Stimulated activated naive B cell treated with anti-CD40 and anti-IgM and Interleukin-4, amounts not matched to agents 10 μg/mL and 1 μg/mL and 100 μg/mL, for 72 hours (primary cell): ENCODE measurements around the gene ZNF263.
"Not testable (repeated sequence)": the region's sequence is repeated elsewhere in the genome, so short reads cannot be mapped to it uniquely, and the experiment has no call there.

Source experiments
- ATAC-seq, 2 donors: fragments of 150-1000 bp; cut with Tn5 transposase; replicated peaks; 2 replicates each; pipeline ENCODE4 v1.10.0; 2021; ENCODE audit warnings: moderate library complexity in 1 of 2
- DNase-seq: peaks from one replicate; pipeline ENCODE4 v3.0.0; 2021
- H3K27ac Mint-ChIP-seq: one replicate; pipeline ENCODE4 v1.8.0; 2022; ENCODE audit warnings: mild to moderate bottlenecking, mixed read lengths
- H3K27me3 Mint-ChIP-seq, 2 donors: one replicate each; pipeline ENCODE4 v1.8.0; 2022; ENCODE audit warnings: mixed read lengths in 2 of 2
- H3K36me3 Mint-ChIP-seq, 2 donors: one replicate each; pipeline ENCODE4 v1.8.0; 2022; ENCODE audit warnings: mixed read lengths in 2 of 2, mild to moderate bottlenecking in 1 of 2
- H3K4me1 Mint-ChIP-seq, 2 donors: one replicate each; pipeline ENCODE4 v1.8.0; 2022; ENCODE audit warnings: mixed read lengths in 2 of 2, mild to moderate bottlenecking in 1 of 2
- H3K4me3 Mint-ChIP-seq, 2 donors: one replicate each; pipeline ENCODE4 v1.8.0; 2022; ENCODE audit warnings: mild to moderate bottlenecking in 2 of 2, mixed read lengths in 2 of 2, moderate library complexity in 1 of 2
- H3K9me3 Mint-ChIP-seq, 2 donors: one replicate each; pipeline ENCODE4 v1.8.0; 2022; ENCODE audit warnings: mixed read lengths in 2 of 2, mild to moderate bottlenecking in 1 of 2

Gene ZNF263

DNA sequence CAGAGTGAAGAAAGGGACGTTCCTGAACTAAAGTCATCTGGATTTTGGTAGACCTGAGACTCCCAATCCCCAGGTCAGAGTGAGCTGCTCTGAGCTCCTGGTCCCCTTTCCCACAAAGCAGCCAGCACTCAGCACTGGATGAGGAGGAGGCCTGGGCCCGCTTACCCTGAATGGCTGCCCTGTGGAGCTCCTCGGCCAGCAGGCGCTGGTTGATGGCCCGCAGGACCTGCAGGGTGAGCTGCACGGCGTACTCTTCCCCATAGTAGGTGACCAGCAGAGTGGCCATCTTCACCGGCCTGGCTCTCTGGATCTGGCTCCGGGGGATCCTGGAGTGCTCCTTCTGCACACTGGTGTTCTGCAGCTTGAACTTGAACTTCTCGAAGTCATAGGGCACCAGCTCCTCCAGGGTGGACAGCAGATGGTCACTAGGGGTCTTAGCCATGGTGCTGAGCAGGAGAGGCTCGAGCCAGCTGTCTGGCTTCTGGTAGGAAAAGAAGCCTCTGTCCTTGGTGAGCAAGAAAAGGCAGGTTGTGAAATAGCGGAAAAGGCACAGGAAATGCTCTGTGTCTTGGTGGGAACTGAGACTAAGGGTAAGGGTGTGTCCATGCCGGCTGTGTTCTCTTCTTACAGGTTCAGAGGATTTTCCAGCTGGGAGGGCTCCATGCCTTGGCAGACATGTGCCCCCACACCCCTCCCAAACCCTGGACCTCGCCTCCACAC lies 27.0 kb upstream of the ZNF263 start, which contains the start of gene MEFV:
TSS of gene MEFV (minus strand) at position 488 of the 720 bp plus-strand sequence. CDS start at position 442, 46 bp downstream.
- H3K27ac Mint-ChIP-seq, result no peak within 1 kb of the TSS
- no peaks in the 10 kb centered on the region for H3K4me1 Mint-ChIP-seq
- peaks cover 13 to 44% of the 10 kb centered on the region in 2 donors for H3K27me3 Mint-ChIP-seq
- DNase-seq, result no peak
- no peaks in the 10 kb centered on the region for H3K9me3 Mint-ChIP-seq
- ATAC-seq, result no peak
- no peaks in the 10 kb centered on the region for H3K36me3 Mint-ChIP-seq
- H3K4me3 Mint-ChIP-seq, result no peak within 1 kb of the TSS

DNA sequence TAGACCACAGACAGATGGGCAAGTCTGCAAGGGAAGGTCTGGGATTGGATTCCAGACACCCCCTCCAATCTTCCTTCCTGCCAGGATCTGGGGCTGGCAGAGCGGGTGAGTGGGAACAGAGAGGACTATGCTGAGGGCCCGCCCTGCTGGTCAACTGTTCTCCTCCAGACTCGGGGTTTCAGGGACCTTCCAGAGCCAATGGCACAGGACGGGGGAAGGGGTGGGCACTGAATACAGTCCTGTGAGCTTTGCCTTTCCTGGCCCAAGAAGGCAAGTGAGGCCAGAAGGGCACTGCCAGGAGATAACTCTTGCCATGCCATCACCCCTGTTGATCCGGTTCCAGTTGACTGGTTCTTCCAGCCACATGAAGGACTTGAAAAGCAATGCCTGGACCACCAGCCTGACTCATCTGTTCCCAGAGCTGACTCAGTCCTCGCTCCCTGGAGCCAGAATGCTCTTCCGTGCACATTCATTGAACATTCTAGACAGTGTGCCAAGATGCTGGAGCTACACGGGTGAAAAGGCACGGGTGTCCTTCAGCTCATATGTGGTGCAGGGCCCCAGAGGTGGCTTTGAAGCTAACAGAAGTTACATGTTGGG lies 26.3 kb upstream of the ZNF263 start:
- Mint-ChIP-seq H3K27ac (no peak overlapping the region), H3K9me3 (no peaks in the 10 kb centered on the region), H3K4me1 (no peaks in the 10 kb centered on the region), H3K27me3 (peaks cover 10 to 40% of the 10 kb centered on the region in 2 donors), H3K4me3 (no peak overlapping the region), H3K36me3 (no peaks in the 10 kb centered on the region)
- ATAC-seq, result no peak
- no peak for DNase-seq

DNA sequence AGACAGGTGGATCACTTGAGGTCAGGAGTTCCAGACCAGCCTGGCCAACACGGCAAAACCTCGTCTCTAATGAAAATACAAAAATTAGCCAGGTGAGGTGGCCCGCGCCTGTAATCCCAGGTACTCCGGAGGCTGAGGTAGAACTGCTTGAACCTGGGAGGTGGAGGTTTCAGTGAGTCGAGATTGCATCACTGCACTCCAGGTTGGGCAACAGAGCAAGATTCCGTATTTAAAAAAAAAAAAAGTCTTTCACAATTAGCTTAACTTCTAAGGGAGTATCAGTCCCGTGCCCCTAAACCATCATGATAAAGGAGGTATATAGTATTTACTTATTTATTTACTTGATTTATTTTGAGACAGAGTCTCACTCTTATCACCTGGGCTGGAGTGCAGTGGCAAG lies 23.5 kb upstream of the ZNF263 start:
- Mint-ChIP-seq H3K27ac (no peak overlapping the region), H3K4me3 (no peak overlapping the region), H3K36me3 (peaks cover 0 to 2% of the 10 kb centered on the region in 2 donors), H3K27me3 (peaks cover 10 to 27% of the 10 kb centered on the region in 2 donors), H3K9me3 (no peaks in the 10 kb centered on the region), H3K4me1 (peaks cover 8 to 19% of the 10 kb centered on the region in 2 donors)
- DNase-seq (no peak), ATAC-seq (no peak)

- Mint-ChIP-seq H3K9me3 (no peaks in the 10 kb centered on the region), H3K27ac (peak overlapping the region; percentile 98), H3K27me3 (peaks cover 4 to 7% of the 10 kb centered on the region in 2 donors), H3K36me3 (peaks cover 6 to 10% of the 10 kb centered on the region in 2 donors), H3K4me1 (peaks cover 12 to 31% of the 10 kb centered on the region in 2 donors), H3K4me3 (peak overlapping the region; percentile 70 to 94)
- DNase-seq, result no peak
- no peak for ATAC-seq
Observed at GRCh38 chr16:3262517-3262916, 20.8 kb upstream of the ZNF263 start.

DNA sequence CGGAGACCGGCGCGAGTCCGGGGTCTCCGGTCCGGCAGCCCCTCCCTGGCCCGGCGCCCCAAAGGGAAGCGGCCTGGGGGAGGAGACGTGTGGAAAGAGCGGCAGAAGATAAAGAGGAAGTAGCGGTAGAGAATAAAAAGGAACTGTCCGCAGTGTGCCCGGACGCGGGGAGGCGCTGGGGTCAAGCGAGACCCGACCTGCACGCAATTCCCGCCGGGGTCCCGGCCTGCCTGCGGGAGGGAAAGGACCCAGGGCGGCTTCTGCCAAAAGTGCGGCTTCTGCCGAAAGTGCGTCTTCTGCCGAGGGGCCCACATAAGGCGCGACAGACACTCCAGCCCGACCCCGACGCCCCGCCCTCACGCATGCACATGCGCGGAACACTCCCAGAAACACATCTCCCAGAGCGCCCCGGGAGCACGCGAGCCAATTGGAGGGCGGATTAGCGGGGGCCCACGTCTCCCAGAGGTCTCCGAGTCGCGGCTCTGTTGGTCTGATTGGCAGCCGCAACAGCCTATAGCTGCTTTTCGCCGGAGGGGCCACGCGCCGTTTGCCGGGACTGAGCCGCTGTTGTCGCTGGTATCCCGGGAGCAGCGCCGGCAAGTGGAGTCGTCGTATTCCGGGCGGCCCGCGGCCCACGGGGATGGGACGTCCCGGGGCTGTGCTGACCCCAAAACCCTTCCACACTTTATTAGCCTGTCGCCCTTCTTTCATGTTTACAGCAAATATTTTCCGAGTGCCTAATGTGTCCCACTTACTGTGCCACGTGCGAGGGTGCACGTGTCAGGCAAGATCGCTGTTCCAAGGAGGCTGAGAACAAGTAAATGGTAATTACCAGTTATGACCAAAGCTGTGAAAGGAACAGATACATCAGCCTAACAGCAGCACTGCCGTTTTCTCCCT lies 18.9 kb upstream of the ZNF263 start:
- peak overlapping the region; percentile 92 to 94 for H3K4me3 Mint-ChIP-seq
- peaks cover 0 to 3% of the 10 kb centered on the region in 2 donors for H3K9me3 Mint-ChIP-seq

GRCh38 chr16:3266873-3267537 lies 16.3 kb upstream of the ZNF263 start:
- H3K4me3 Mint-ChIP-seq, result no peak overlapping the region
- no peak overlapping the region for H3K27ac Mint-ChIP-seq
- DNase-seq (no peak), ATAC-seq (no peak)
- no peaks in the 10 kb centered on the region for H3K27me3 Mint-ChIP-seq
- H3K4me1 Mint-ChIP-seq, result peaks cover 12 to 31% of the 10 kb centered on the region in 2 donors
- H3K9me3 Mint-ChIP-seq, result peaks cover 0 to 3% of the 10 kb centered on the region in 2 donors
- peaks cover 20 to 28% of the 10 kb centered on the region in 2 donors for H3K36me3 Mint-ChIP-seq

More for the DNA sequence above, 18.9 kb upstream of the ZNF263 start:
- H3K27ac Mint-ChIP-seq, result peak overlapping the region; percentile 98
- no peaks in the 10 kb centered on the region for H3K27me3 Mint-ChIP-seq
- H3K36me3 Mint-ChIP-seq, result peaks cover 20 to 25% of the 10 kb centered on the region in 2 donors
- DNase-seq (peak; percentile 97), ATAC-seq (peak; percentile 87 to 89)
- H3K4me1 Mint-ChIP-seq, result peaks cover 12 to 31% of the 10 kb centered on the region in 2 donors

GRCh38 chr16:3268294-3268693 lies 15.0 kb upstream of the ZNF263 start:
- peaks cover 0 to 3% of the 10 kb centered on the region in 2 donors for H3K9me3 Mint-ChIP-seq

DNA sequence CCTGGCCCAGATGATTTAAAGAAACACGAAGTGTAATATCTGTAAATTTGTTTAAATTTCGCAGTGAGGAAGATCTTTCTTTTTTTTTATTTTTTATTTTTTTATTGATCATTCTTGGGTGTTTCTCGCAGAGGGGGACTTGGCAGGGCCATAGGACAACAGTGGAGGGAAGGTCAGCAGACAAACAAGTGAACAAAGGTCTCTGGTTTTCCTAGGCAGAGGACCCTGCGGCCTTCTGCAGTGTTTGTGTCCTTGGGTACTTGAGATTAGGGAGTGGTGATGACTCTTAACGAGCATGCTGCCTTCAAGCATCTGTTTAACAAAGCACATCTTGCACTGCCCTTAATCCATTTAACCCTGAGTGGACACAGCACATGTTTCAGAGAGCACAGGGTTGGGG lies 12.6 kb upstream of the ZNF263 start:
- not testable (repeated sequence) for H3K27ac Mint-ChIP-seq, ATAC-seq, H3K27me3 Mint-ChIP-seq, H3K4me3 Mint-ChIP-seq, DNase-seq, H3K4me1 Mint-ChIP-seq, H3K9me3 Mint-ChIP-seq
- peaks cover 20 to 26% of the 10 kb centered on the region in 2 donors for H3K36me3 Mint-ChIP-seq

More at GRCh38 chr16:3268294-3268693, 15.0 kb upstream of the ZNF263 start:
- Mint-ChIP-seq H3K27me3 (no peaks in the 10 kb centered on the region), H3K4me1 (peaks cover 6 to 23% of the 10 kb centered on the region in 2 donors), H3K4me3 (no peak overlapping the region), H3K27ac (no peak overlapping the region), H3K36me3 (peaks cover 20 to 26% of the 10 kb centered on the region in 2 donors)
- DNase-seq, result no peak
- ATAC-seq, result no peak

- H3K27me3 Mint-ChIP-seq, H3K9me3 Mint-ChIP-seq, H3K27ac Mint-ChIP-seq, ATAC-seq, H3K4me3 Mint-ChIP-seq, DNase-seq, H3K4me1 Mint-ChIP-seq: not testable (repeated sequence)
- H3K36me3 Mint-ChIP-seq, result peaks cover 20 to 24% of the 10 kb centered on the region in 2 donors
Observed at GRCh38 chr16:3271281-3271680, 12.0 kb upstream of the ZNF263 start.

DNA sequence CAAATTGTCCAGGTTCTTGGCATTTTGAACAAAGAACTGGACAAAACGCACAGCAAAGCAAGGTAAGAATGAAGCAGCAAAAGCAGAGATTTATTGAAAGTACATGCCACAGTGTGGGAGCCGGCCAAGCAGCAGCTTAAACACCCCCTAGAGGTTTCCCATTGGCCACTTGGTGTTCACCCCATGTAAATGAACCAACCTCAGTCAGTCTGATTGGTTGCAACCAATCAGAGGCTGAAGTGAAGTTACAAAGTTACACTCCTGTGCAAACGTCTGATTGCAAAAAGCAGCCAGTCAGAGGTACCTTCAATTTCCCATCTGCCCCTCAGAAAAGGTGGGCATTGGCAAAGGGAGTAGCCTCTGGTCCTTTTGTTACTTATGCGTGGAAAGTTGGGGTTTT lies 8.8 kb upstream of the ZNF263 start:
- Mint-ChIP-seq H3K4me3 (no peak overlapping the region), H3K27ac (no peak overlapping the region), H3K27me3 (no peaks in the 10 kb centered on the region), H3K4me1 (no peaks in the 10 kb centered on the region), H3K36me3 (peaks cover 0 to 3% of the 10 kb centered on the region in 2 donors), H3K9me3 (no peaks in the 10 kb centered on the region)
- no peak for DNase-seq
- no peak for ATAC-seq

DNA sequence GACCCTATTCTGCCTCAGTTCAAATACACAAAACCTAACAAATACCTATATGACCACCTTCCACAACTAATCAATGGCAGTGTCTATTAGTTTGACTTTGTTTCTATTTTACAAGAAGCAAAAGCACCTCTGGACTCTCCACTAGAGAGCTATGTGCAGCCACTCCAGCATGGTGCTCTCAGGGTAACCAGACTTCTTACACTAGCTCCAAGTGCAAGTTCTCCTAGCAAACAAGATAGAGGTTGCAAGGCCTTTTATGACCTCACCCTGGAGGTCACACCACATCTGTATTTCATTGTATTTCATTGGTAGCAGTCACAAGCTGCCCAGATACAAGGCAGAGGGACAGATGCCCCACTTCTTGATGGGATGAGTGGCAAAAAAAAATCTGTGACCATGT lies 8.3 kb upstream of the ZNF263 start:
- H3K27ac Mint-ChIP-seq, result no peak overlapping the region
- ATAC-seq, result no peak
- H3K9me3 Mint-ChIP-seq, result no peaks in the 10 kb centered on the region
- no peaks in the 10 kb centered on the region for H3K4me1 Mint-ChIP-seq
- DNase-seq, result no peak
- no peaks in the 10 kb centered on the region for H3K27me3 Mint-ChIP-seq
- H3K4me3 Mint-ChIP-seq, result no peak overlapping the region
- H3K36me3 Mint-ChIP-seq, result peaks cover 0 to 2% of the 10 kb centered on the region in 2 donors

GRCh38 chr16:3276679-3277078 lies 6.6 kb upstream of the ZNF263 start:
- Mint-ChIP-seq H3K9me3 (no peaks in the 10 kb centered on the region), H3K36me3 (no peaks in the 10 kb centered on the region), H3K4me1 (no peaks in the 10 kb centered on the region), H3K27ac (no peak overlapping the region), H3K27me3 (no peaks in the 10 kb centered on the region), H3K4me3 (no peak overlapping the region)
- ATAC-seq (no peak), DNase-seq (no peak)

DNA sequence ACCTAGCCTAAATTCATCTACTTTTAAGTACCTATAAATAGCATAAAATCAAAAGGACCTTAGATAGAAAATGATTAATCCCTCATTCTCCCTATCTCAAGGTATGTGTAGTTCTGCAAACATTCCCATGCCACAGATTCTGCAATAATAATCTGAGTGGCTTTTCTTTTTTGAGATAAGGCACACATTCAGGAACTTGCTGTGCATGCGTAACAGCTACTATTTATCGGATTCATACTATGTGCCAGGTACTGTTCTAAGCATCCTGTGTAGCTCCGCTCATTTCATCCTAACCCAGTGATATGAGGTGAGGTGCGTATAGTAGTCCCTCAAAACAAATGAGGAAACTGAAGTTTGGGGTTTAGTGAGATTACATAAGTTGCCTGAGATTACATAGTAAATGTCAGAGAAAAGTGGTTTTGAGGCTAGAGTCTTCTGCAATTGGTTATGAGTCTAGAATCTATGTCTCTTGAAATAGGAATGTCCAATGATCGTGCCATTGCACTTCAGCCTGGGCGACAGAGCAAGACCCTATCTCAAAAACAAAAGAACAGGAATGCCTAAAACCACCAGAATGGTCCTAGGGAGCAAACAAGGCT lies 2.0 kb upstream of the ZNF263 start:
- H3K4me3 Mint-ChIP-seq, result peak overlapping the region; percentile 95 to 98

More for the DNA sequence above, 2.0 kb upstream of the ZNF263 start:
- no peak for DNase-seq
- no peak for ATAC-seq
- no peaks in the 10 kb centered on the region for H3K27me3 Mint-ChIP-seq
- H3K36me3 Mint-ChIP-seq, result peaks cover 22 to 30% of the 10 kb centered on the region in 2 donors
- H3K27ac Mint-ChIP-seq, result no peak overlapping the region
- H3K9me3 Mint-ChIP-seq, result no peaks in the 10 kb centered on the region
- H3K4me1 Mint-ChIP-seq, result peaks cover 10 to 34% of the 10 kb centered on the region in 2 donors
